Fibroblast of lung (primary cell): ENCODE measurements around the gene POTEH. TPM values are rescaled to one million over a fixed set of nuclear protein-coding genes. Genes with fewer than 3 reads are reported as not detected.

Experiments
- polyA plus RNA-seq, 2 donors: library from polyadenylated mRNA; depleted of rRNA in 1 of 2; stranded (reverse) in 1 of 2; unstranded in 1 of 2; fragments of >200 nt; gene quantifications; 2 replicates each; pipeline ENCODE4 v1.2.1, GENCODE V29; 2011 to 2012; ENCODE audit warnings: missing spikeins in 1 of 2
- total RNA-seq: library from RNA; depleted of rRNA; stranded (reverse); fragments of >200 nt; gene quantifications from 2 replicates; pipeline ENCODE4 v1.2.1, GENCODE V29; 2014

Gene POTEH
- total and polyA plus RNA-seq, 2 donors (not counting 1 experiment from before 2014, with no cell fraction given), result not detected

Other genes with a start within 250 kb of the POTEH start
- not detected in 2 replicates for gene OR11H1, start 161.8 kb upstream of the POTEH start, total RNA-seq
- not detected in 2 replicates for gene OR11H1, start 161.8 kb upstream of the POTEH start, polyA plus RNA-seq